ENCODE results near the gene SPANXB1. TPM values are rescaled to one million over a fixed set of nuclear protein-coding genes. Genes with fewer than 3 reads are reported as not detected.
"Not testable (repeated sequence)": the region's sequence is repeated elsewhere in the genome, so short reads cannot be mapped to it uniquely, and the experiment has no call there.

Gene SPANXB1
- not detected for total RNA-seq

- intact Hi-C loops (cut with DNase I; ENCODE audit: low total_unique reads); H3K4me1 ChIP-seq; H3K4me3 ChIP-seq; H3K36me3 ChIP-seq; H3K27me3 ChIP-seq; DNase-seq; H3K27ac ChIP-seq; H3K9me3 ChIP-seq: not testable (repeated sequence)
Observed at GRCh38 chrX:141002568-141002967, at the start of gene SPANXB1. Gene SPANXB1 (plus strand): TSS chrX:141002594. CDS start chrX:141002694, 100 bp downstream.

GRCh38 chrX:140967036-140967435 lies 35.4 kb upstream of the SPANXB1 start:
- no peak overlapping the region for H3K27ac ChIP-seq
- no peaks in the 10 kb centered on the region for H3K27me3 ChIP-seq
- H3K9me3 ChIP-seq: no peaks in the 10 kb centered on the region
- no peak overlapping the region for H3K4me3 ChIP-seq
- DNase-seq: no peak
- intact Hi-C loops (cut with DNase I; ENCODE audit: low total_unique reads): no loop called here
- TF ChIP-seq CTCF (IDR thresholded peaks at IDR 0.05) (no peak), POLR2A (IDR thresholded peaks at IDR 0.05) (no peak)
- no peaks in the 10 kb centered on the region for H3K4me1 ChIP-seq
- no peaks in the 10 kb centered on the region for H3K36me3 ChIP-seq

- no peak for TF ChIP-seq CTCF (IDR thresholded peaks at IDR 0.05)
- TF ChIP-seq POLR2A (IDR thresholded peaks at IDR 0.05): no peak
- Histone ChIP-seq H3K4me1 (no peaks in the 10 kb centered on the region), H3K9me3 (no peaks in the 10 kb centered on the region), H3K36me3 (no peaks in the 10 kb centered on the region), H3K4me3 (no peak overlapping the region), H3K27me3 (no peaks in the 10 kb centered on the region), H3K27ac (no peak overlapping the region)
- intact Hi-C loops (cut with DNase I; ENCODE audit: low total_unique reads): no loop called here
- no peak for DNase-seq
Observed at GRCh38 chrX:140971099-140971795, 31.1 kb upstream of the SPANXB1 start.

- DNase-seq: no peak
- Histone ChIP-seq H3K4me1 (no peaks in the 10 kb centered on the region), H3K36me3 (no peaks in the 10 kb centered on the region), H3K4me3 (no peak overlapping the region), H3K27ac (no peak overlapping the region), H3K9me3 (no peaks in the 10 kb centered on the region), H3K27me3 (no peaks in the 10 kb centered on the region)
- TF ChIP-seq POLR2A (IDR thresholded peaks at IDR 0.05) (no peak), CTCF (IDR thresholded peaks at IDR 0.05) (no peak)
- intact Hi-C loops (cut with DNase I; ENCODE audit: low total_unique reads): no loop called here
Observed at GRCh38 chrX:140975472-140975871, 26.9 kb upstream of the SPANXB1 start.

GRCh38 chrX:140980271-140980670 lies 22.1 kb upstream of the SPANXB1 start:
- Histone ChIP-seq H3K36me3 (no peaks in the 10 kb centered on the region), H3K27me3 (no peaks in the 10 kb centered on the region), H3K4me3 (no peak overlapping the region), H3K27ac (no peak overlapping the region), H3K4me1 (no peaks in the 10 kb centered on the region), H3K9me3 (no peaks in the 10 kb centered on the region)
- intact Hi-C loops (cut with DNase I; ENCODE audit: low total_unique reads): no loop called here
- TF ChIP-seq CTCF (IDR thresholded peaks at IDR 0.05) (no peak), POLR2A (IDR thresholded peaks at IDR 0.05) (no peak)
- DNase-seq: no peak

GRCh38 chrX:140983730-140984129 lies 18.7 kb upstream of the SPANXB1 start:
- Histone ChIP-seq H3K4me3 (no peak overlapping the region), H3K27me3 (no peaks in the 10 kb centered on the region), H3K4me1 (no peaks in the 10 kb centered on the region), H3K27ac (no peak overlapping the region), H3K9me3 (no peaks in the 10 kb centered on the region), H3K36me3 (no peaks in the 10 kb centered on the region)
- TF ChIP-seq POLR2A (IDR thresholded peaks at IDR 0.05): no peak
- no peak for TF ChIP-seq CTCF (IDR thresholded peaks at IDR 0.05)
- intact Hi-C loops (cut with DNase I; ENCODE audit: low total_unique reads): no loop called here
- no peak for DNase-seq

- H3K4me1 ChIP-seq; DNase-seq; H3K36me3 ChIP-seq; H3K4me3 ChIP-seq; H3K27me3 ChIP-seq; intact Hi-C loops (cut with DNase I; ENCODE audit: low total_unique reads); H3K9me3 ChIP-seq; H3K27ac ChIP-seq: not testable (repeated sequence)
Observed at GRCh38 chrX:141005243-141005642, 2.8 kb downstream of the SPANXB1 start.

GRCh38 chrX:141044246-141044645 lies 41.9 kb downstream of the SPANXB1 start:
- H3K36me3 ChIP-seq; H3K27me3 ChIP-seq; DNase-seq; H3K4me1 ChIP-seq; H3K9me3 ChIP-seq; H3K27ac ChIP-seq; intact Hi-C loops (cut with DNase I; ENCODE audit: low total_unique reads); H3K4me3 ChIP-seq: not testable (repeated sequence)

Measured in uterus (tissue), 4 donors.